GM19438 (cell line): ENCODE data around the gene FXR2.
"Not testable (repeated sequence)": the region's sequence is repeated elsewhere in the genome, so short reads cannot be mapped to it uniquely, and the experiment has no call there.

Experiments
- ATAC-seq: cut with Tn5 transposase; IDR thresholded peaks from one replicate; pipeline ENCODE4 v1.9.1; 2021; ENCODE audit warnings: low read depth; ENCODE audit not compliant: unreplicated experiment

The FXR2 gene

DNA sequence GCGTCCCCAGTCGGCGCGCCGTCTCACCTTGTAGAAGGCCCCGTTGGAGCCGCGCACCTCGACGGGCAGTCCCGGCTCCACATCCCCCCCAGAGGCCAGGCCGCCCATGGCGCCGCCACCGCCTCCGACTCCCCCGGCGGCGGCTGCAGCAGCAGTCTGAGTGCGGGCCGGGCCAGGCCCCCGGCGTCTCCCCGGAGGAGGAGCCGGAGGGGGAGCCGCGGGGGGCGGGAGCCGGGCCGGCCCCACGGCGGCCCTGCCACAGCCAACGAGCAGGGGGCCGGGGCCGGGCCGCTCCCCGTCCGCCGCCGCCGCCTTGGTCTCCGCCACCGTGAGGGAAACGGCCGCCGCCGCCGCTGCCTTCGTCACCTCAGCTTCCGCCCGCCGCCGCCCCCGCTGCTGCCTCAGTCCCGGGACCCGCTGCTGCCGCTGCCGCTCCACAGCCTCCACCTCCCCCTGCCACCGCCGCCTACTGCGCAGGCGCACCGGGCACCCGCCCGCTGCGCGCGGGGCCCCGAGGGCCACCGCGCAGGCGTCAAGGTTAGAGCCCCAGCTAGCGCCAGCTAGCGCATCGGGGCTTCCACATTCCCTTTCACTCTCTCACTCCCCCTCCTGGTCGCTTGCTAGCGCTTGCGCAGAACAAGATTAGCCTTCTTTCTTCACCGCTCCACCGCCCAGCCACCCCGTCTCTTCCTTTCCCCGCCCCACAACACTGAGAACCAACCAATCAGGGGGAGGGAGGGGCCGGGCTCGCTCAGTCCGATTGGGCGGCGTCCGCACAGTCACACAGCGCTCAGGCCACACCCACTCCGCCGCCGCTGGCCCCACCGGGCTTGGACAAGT is at the start of gene FXR2:
Gene FXR2, minus strand, starts transcription at position 473 of the 840 bp plus-strand sequence. Its CDS starts 365 bp downstream, at position 108.
- ATAC-seq = peak; percentile 85

GRCh38 chr17:7656958-7657609 is 42.4 kb upstream of the FXR2 start:
- ATAC-seq = no peak

DNA sequence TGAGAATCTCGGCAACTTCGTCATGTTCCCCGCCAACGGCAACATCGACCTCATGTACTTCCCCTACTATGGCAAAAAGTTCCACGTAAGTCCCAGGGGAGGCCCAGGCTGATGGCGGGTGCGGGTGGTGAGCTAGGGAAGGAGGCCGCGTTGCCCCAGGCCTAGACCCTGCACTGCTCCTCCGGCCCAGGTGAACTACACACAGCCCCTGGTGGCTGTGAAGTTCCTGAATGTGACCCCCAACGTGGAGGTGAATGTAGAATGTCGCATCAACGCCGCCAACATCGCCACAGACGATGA is 40.8 kb upstream of the FXR2 start:
- ATAC-seq = no peak

GRCh38 chr17:7654832-7655540 is 40.3 kb upstream of the FXR2 start:
- ATAC-seq = no peak

DNA sequence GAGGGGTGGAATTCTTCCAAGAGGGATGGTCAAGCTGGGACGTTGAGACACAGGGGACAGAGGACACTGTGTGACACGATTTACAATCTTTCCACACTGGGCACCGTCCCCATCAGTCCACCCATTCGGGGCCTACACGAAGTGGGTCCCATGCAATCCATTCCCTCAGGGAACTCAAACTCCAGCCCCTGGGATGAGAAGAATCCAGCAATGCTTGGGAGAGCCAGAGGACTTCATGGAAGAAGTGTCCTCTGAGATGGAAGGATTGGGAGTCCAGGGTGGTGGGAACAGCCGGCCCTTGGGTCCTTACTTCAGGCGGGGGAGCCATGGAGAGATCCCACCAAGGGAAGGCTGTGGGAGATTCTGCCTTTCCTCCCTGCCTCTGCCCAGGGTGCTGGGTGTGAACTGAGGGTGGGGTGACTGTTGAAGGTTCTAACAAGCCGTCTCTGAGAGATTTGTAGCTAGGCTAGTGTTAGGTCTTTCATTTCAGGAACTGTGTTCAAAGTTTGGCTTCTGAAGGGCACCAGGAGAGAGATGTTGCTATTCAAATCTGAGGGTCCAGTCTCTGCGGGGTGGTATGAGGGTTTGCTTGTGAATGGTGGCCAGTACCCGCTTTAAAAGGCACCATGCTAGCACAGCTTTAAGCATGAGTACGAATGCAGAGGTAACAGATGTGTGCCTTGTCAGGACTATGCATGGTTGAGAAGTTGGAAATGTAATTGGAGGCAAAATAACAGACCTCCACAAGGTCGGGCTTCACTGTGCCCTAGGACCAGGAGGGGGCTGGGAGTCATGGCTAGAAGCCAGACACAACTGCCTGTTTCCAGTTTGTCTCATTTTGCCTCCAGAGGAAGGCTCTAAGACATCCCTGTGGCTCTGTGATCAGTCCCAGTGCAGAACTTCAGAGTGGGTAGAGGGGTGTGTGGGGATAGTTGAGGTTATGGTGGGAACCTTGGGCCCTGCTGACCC is 38.0 kb upstream of the FXR2 start:
- ATAC-seq = no peak

DNA sequence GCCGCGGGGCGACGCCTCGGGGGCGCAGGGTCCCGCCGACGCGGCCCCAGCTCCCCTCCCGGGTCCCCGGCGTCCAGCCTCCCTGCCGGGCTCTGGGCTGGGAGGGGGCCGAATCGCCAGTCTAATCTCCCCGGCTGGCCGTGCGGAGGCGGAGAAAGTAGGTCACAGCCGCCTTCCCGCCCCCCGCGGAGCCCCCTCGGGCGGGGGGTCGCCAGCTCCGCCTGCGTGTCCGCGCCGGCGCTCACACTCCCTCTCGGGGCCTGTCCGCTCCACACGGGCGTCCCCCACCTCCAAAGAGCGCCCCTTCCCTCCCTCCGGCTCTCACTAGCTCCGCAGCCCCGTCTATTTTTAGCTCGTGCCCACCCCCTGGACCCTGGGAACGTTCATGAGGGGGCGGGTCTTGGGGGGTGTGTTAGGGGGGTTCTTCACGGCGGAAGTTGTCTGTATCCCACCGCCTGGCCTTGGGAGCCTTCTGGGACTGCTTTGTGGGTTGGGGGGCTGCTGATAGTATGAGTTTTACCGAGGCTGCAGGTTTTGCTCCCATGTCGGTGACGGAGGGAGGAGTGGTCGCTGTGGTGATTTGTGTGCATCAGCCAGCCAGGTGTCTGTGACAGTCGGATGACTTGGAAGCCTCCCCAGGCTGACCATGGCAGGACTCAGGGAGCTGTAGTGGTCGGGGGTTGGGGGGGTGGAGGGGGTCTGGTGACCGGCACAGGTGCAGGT is 37.1 kb upstream of the FXR2 start:
- no peak for ATAC-seq

GRCh38 chr17:7651097-7651664 is 36.5 kb upstream of the FXR2 start:
- no peak for ATAC-seq

DNA sequence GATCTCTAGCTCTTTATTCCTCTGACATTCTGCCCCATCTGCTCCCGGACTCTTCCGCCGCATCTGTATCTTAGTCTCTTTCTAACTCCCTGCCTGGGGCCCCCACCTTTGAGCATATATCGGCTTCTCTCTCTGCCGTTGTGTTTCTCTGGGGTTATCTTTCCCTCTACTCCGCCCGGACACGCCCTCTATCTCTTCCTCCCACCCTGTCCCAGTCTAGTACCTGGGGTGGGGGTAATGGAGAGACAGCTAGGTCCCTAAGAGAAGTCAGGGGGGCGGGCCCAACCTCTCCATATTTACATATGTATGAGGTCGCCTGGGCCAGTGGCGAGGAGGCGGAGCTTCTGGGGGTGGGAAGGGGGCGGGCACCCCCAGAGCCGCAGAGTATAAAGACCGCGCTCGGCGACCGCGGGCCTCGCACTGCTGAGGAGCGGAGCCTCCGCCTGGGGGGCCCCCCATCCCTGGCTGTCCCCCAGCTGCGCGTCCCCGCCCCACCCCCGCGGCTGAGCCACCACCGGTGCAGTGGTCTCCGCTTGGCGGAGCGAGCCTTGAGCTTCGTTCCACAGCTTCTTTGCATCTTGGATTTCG is 35.9 kb upstream of the FXR2 start, which contains the start of gene ATP1B2:
Gene ATP1B2, plus strand, starts transcription at position 418 of the 588 bp plus-strand sequence. CDS start 593 bp downstream, outside the sequence.
- no peak for ATAC-seq

- ATAC-seq = no peak
Measured at GRCh38 chr17:7647018-7647417, 32.3 kb upstream of the FXR2 start.

DNA sequence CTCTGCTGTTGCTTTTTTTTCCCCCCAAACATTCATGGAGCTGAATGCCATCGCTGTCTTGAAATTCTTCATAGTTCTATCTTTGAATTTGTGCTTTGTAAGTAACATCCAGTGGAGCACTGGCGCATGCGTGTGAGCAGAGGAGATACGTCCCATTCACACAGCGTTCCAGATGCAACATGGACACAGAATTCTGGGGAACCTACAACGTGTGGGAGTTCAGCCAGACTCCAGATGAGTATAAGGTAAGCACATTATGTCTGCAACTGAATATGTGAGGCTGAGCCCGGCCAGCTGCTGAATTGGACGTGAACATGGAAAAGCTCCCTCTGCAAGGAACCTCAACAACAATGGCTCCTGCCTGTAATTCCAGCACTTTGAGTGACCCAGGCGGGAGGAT is 31.8 kb upstream of the FXR2 start:
- no peak for ATAC-seq

DNA sequence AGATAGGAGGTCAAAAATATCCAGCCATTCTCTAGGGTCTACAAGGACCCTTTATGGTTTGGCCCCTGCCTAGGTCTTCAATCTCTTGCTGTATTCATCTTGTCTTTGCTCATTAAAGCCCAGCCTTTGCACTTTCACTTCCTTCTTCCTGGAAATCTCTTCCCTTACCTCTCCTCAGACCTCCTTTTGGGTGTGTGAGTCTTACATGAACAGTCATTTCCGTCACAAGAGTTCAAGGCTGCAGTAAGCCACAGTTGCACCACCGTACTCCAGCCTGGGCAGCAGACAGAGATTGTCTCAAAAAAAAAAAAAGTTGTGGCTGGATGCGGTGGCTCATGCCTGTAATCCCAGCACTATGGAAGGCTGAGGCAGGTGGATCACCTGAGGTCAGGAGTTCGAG is 30.1 kb upstream of the FXR2 start:
- no peak for ATAC-seq

DNA sequence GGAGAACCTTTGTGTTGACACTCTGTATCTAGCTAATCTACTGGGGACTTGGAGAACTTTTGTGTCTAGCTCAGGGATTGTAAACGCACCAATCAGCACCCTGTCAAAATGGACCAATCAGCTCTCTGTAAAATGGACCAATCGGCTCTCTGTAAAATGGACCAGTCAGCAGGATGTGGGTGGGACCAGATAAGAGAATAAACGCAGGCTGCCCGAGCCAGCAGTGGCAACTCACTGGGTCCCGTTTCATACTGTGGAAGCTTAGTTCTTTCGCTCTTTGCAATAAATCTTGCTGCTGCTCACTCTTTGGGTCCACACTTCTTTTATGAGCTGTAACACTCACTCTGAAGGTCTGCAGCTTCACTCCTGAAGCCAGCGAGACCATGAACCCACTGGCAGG is 26.9 kb upstream of the FXR2 start:
- ATAC-seq = not testable (repeated sequence)

- no peak for ATAC-seq
Measured at GRCh38 chr17:7640783-7641182, 26.1 kb upstream of the FXR2 start.

GRCh38 chr17:7636163-7636562 is 21.5 kb upstream of the FXR2 start:
- ATAC-seq = no peak

GRCh38 chr17:7634384-7634783 is 19.7 kb upstream of the FXR2 start:
- ATAC-seq = no peak

- ATAC-seq = no peak
Measured at GRCh38 chr17:7633093-7633492, 18.4 kb upstream of the FXR2 start.

DNA sequence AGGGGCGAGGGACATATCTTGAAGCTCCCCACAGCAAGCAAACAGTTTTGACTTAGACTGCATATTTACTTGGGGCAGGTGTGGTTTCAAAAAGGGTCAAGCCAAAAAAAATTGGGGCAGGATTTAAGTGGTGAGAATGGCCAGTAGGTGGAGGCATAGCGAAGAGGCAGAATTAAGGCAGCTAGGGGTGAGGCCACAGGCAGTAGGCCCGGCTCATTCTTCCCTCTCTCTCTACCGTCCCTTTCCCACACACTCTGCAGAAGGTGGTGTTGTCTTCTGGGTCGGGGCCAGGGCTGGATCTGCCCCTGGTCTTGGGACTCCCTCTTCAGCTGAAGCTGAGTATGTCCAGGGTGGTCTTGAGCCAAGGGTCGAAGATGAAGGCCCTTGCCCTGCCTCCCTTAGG is 17.8 kb upstream of the FXR2 start:
- no peak for ATAC-seq

DNA sequence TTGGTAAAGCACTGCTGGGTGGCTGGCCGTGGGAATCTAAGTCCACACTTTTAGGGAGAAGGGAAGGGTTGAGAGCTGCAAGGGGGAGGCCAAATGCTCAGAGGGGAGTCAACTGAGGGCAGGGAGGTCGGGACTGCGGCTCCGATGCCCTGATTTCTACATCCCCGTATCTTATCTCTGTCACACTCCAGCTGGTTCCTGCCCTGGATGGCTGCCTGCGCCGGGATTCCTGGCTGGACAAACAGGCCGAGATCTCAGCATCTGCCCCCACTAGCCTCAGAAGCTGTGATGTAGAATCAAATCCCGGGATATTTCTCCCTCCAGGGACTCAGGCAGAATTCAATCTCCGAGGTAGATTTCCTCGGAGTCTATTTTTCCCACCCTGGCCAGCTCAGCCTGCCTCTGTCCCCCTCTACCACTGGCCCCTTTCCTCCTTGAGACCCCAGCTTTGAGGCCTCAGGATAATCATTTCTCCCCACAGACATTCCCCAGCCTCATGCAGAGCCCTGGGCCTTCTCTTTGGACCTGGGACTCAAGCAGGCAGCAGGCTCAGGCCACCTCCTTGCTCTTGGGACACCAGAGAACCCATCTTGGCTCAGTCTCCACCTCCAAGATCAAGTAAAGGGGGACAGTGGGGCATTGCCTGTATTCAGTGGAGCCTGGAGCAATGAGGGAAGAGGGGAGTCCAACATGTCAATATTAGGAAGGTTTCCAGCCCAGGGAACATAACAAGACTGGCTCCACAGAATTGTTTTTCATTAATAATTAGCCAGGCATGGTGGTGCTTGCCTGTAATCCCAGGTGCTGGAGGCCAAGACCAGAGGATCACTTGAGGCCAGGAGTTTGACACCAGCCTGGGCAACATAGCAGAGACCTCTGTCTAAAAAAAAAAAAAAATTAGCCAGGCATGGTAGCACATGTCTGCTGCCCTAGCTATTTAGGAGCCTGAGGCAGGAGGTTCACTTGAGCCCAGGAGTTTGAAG is 17.0 kb upstream of the FXR2 start:
- ATAC-seq = no peak
